GM06990 (cell line): ENCODE measurements around the gene TBCD.
"Not testable (repeated sequence)": the region's sequence is repeated elsewhere in the genome, so short reads cannot be mapped to it uniquely, and the experiment has no call there.

Experiments used
- DNase-seq: peaks from one replicate; pipeline ENCODE4 v3.0.0-alpha.2; 2011; ENCODE audit not compliant: insufficient read length; ENCODE audit errors: extremely low read depth
- H3K27me3 ChIP-seq: replicated peaks from 2 replicates; pipeline ENCODE4 v1.6.0; 2011; ENCODE audit warnings: low read length; ENCODE audit not compliant: control insufficient read depth, insufficient read depth
- H3K36me3 ChIP-seq: 2 replicates; pipeline ENCODE4 v1.5.1; 2011; ENCODE audit warnings: low read length; ENCODE audit not compliant: control insufficient read depth, insufficient read depth
- H3K4me3 ChIP-seq: replicated peaks from 2 replicates; pipeline ENCODE4 v1.5.1; 2011; ENCODE audit warnings: low read depth, mild to moderate bottlenecking, control low read depth, low read length
- CTCF ChIP-seq: IDR thresholded peaks from 2 replicates; pipeline ENCODE4 v1.5.1; 2011; ENCODE audit warnings: low read length, control low read depth, mild to moderate bottlenecking, inconsistent platforms; ENCODE audit not compliant: insufficient read depth, poor library complexity, severe bottlenecking

The TBCD gene

GRCh38 chr17:82962163-82962720 lies 210.4 kb downstream of the TBCD start:
- no peak overlapping the region for H3K4me3 ChIP-seq
- TF ChIP-seq CTCF: no peak
- no peaks in the 10 kb centered on the region for H3K27me3 ChIP-seq
- H3K36me3 ChIP-seq: no peaks in the 10 kb centered on the region
- DNase-seq: no peak

GRCh38 chr17:82963104-82963950 lies 211.5 kb downstream of the TBCD start:
- H3K36me3 ChIP-seq: no peaks in the 10 kb centered on the region
- no peaks in the 10 kb centered on the region for H3K27me3 ChIP-seq
- no peak overlapping the region for H3K4me3 ChIP-seq
- DNase-seq: no peak
- peak; percentile 79 for TF ChIP-seq CTCF

- not testable (repeated sequence) for H3K4me3 ChIP-seq, H3K27me3 ChIP-seq, DNase-seq, H3K36me3 ChIP-seq
These were observed 212.6 kb downstream of the TBCD start for GRCh38 chr17:82964451-82964850.

GRCh38 chr17:82964851-82965341 lies 213.0 kb downstream of the TBCD start:
- DNase-seq: no peak
- no peak for TF ChIP-seq CTCF
- Histone ChIP-seq H3K4me3 (no peak overlapping the region), H3K27me3 (no peaks in the 10 kb centered on the region), H3K36me3 (no peaks in the 10 kb centered on the region)

- no peak for DNase-seq
- Histone ChIP-seq H3K36me3 (no peaks in the 10 kb centered on the region), H3K27me3 (no peaks in the 10 kb centered on the region), H3K4me3 (no peak overlapping the region)
- no peak for TF ChIP-seq CTCF
These were observed 213.5 kb downstream of the TBCD start for GRCh38 chr17:82965371-82965770.

- DNase-seq: no peak
- H3K27me3 ChIP-seq: no peaks in the 10 kb centered on the region
- no peaks in the 10 kb centered on the region for H3K36me3 ChIP-seq
- no peak overlapping the region for H3K4me3 ChIP-seq
- TF ChIP-seq CTCF: no peak
These were observed 214.6 kb downstream of the TBCD start for GRCh38 chr17:82966415-82966814.
